DMS153 (cell line): Measurements from ENCODE around the gene NPDC1.
"Not testable (repeated sequence)": the region's sequence is repeated elsewhere in the genome, so short reads cannot be mapped to it uniquely, and the experiment has no call there.

Source experiments
- DNase-seq: peaks from one replicate; lab custom pipeline; 2025; lab: John Stamatoyannopoulos, UW

NPDC1 gene

DNA sequence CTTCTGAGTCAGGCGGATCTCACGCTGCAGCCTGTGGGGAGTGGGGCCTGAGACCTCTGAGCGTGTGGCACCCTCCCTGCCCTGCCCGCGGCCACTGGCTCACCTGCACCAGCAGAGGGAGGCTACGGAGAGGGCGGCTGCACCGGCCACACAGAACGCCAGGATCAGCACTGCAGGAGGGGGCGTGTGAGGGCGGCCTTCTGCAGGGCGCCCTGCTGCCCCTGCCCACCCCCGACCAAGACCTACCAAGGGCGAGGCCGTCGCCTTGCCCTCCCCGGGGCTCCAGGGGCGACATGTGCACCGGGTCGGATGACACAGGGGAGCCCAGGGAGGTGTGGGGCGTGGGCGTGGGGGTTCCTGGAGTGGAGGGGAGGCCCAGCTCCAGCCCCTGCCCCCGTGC is 5.4 kb downstream of the NPDC1 start:
- DNase-seq: no peak

DNA sequence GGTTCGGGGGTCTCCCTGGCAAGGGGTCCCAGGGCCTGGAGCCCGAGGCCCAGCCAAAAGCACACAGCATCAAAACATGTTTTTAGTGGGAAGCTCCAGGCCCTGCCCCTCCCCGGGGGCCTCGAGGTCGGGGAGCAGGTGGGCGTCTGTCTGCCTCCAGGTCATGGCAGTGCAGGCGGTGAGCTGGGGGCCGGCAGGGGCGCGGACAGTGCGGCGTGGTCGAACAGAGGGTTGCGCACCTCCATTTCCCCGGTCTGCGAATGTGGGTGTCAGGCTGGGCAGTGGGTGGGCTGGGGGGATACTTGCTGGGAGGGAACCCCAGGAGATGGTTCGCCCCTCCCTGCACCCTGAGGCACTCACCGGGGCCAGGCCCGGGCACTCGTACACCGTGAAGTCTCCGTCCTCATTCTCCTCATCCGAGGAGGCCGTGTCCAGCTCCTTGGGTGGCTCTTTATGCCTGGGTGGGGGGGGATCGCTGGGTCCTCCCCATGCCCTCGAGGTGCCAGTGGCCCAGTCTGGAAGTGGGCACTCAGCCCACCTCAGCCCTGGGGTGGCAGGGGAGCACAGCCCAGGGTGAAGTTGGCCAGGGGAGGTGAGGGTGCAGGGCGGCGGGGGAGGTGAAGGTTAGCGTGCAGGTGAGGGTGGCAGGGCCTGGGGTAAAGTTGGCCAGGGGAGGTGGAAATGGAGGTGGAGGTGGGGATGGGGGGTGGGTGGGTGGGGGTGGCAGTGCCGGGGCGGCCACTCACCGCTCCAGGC is 6.2 kb downstream of the NPDC1 start:
- no peak for DNase-seq

DNA sequence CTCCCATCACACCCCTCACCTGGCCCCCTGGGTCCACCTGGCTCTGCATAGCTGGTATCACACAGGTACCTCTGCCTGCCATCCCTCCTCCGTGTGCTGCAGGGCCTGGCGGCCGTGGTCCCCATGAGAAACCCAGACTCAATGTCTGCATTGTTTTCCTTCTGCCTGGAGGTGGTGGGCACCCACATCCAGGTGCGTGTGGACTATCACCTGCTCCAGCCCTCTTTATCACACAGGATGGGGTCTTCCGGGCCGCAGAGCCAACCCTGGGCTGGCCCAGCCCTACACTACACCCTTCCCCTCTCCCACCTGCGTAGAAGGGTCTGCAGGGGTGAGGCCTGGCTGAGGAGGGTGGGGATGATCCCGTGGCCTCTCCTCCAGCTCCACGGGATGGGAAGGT is 7.1 kb downstream of the NPDC1 start:
- DNase-seq: no peak

GRCh38 chr9:137037483-137037882 is 8.5 kb downstream of the NPDC1 start:
- no peak for DNase-seq

- DNase-seq: no peak
These were observed 8.9 kb downstream of the NPDC1 start for GRCh38 chr9:137037035-137037434.

- no peak for DNase-seq
These were observed 10.0 kb downstream of the NPDC1 start for GRCh38 chr9:137035937-137036336.

DNA sequence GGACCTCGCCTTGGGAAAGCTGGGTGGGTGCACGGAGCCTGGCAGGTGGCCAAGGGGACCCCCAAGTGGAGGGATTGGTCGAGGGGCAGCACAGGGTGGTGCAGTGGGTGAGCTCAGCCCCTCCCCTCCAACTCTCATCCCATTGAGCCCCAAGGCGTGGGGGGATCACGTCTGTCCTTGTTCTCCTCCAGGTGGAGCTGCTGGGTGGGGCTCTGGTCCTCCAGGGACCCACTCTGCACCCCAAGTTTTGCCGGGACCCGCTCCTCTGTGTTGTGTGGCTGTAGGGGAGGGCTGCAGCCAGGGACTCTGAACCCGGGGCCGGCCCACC is 10.5 kb downstream of the NPDC1 start:
- no peak for DNase-seq

- peak; percentile 44 for DNase-seq
These were observed 11.1 kb downstream of the NPDC1 start for GRCh38 chr9:137034709-137035506.

GRCh38 chr9:137034039-137034708 is 11.8 kb downstream of the NPDC1 start:
- DNase-seq: no peak

- not testable (repeated sequence) for DNase-seq
These were observed 12.5 kb downstream of the NPDC1 start for GRCh38 chr9:137033481-137033880.

DNA sequence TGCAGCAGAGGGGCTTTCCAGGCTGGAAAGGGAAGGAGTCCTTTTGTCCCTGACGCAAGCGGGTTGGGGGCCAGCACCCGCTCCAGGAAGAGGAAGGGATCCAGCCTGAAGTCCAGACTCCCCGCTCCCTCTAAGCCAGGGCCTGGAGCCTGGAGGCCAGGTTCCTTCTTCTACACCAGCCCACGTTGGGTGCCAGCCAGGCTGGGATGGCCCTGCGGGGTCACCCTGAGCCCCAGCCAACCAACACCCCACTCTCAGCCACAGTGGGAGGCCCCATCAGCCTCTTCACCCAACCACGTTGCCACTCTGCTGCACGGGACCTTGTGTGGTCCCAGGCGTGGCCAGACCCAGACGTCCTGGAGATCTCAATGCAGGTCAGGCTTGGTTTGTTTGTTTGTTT is 13.1 kb downstream of the NPDC1 start:
- no peak for DNase-seq

- DNase-seq: no peak
These were observed 13.9 kb downstream of the NPDC1 start, which contains the start of gene FUT7 for GRCh38 chr9:137031904-137032640. FUT7 (minus strand) TSS chr9:137032088; CDS start chr9:137031991, 97 bp downstream.

DNA sequence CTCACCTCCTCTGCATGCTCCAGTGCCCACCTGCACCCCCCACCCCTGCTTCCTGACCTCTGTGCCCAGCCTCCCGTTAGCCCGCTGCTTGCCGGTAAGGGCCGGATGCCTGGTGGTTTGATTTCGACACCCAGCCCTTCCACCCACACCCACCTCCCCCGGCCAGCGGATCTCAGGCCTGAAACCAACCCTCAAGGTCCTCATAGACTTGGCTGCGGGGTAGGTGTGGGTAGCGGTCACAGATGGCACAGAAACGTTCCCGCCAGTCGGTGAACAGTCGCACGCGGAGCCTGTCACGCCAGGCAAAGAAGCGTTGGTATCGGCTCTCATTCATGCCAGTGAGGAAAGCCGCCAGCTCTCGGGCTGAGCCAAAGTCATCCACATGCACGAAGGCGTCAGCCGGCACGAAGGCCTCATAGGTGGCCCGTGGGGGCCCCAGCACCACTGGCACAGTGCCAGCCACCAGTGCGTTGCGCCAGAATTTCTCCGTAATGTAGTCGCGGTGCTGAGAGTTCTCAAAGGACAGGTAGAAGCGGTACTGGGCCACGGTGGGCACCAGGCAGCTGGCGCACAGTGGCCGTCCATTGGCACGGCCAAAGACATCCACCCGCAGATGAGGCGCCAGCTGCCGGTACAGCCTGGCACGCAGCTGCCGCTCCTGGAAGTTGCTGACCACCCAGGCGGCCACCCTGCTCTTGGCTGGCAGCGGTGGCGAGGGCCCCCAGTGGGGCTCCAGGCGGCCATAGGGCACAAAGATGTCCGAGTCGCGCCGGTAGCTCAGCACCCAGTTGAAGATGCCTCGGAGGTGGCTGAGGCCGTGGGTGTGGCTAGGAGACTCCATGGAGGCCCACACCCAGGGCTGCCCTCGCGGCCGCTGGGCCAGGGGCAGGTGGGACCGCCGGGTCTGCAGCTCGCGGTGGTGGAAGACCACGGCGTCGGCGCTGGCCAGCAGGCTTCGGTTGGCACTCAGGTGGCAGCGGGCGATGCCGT is 15.1 kb downstream of the NPDC1 start:
- DNase-seq: no peak

- DNase-seq: no peak
These were observed 16.0 kb downstream of the NPDC1 start for GRCh38 chr9:137030006-137030405.

DNA sequence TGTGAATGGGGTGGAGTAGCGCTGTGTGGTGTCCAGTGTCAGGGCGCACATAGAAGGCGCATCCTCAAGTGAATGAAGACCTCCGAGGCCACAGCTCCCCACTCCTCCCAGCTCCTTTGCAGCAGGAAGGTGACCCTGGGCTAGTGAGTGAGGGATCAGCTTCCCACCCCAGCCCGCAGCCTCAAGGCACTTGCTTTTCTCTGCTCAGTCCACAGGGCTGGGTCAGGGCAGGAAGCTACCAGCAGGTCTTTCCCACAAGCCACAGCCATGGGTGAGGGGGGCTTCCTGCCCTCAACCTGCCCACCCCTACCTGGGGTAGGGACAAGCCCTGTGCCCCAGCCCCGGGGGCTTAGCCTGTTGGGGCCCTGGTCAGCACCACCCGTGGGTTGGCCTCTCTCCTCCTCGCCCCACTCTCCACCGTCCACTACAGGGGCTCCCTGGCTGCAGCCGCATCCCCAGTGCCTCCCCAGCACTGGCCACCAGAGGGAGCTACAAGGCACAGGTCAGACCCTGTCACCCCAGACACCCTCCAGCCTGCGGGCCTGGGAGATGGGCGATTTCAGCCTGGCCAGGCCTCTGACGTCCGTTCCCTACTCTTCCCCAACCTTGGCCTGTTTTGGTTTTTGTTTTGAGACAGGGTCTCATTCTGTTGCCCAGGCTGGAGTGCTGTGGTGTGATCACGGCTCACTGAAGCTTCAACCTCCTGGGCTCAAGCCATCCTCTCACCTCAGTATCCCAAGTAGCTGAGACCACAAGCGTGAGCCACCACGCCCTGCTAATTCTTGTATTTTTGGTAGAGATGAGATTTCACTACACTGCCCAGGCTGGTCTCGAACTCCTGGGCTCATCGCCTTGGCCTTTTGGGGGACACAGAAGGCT is 16.7 kb downstream of the NPDC1 start:
- DNase-seq: no peak

DNA sequence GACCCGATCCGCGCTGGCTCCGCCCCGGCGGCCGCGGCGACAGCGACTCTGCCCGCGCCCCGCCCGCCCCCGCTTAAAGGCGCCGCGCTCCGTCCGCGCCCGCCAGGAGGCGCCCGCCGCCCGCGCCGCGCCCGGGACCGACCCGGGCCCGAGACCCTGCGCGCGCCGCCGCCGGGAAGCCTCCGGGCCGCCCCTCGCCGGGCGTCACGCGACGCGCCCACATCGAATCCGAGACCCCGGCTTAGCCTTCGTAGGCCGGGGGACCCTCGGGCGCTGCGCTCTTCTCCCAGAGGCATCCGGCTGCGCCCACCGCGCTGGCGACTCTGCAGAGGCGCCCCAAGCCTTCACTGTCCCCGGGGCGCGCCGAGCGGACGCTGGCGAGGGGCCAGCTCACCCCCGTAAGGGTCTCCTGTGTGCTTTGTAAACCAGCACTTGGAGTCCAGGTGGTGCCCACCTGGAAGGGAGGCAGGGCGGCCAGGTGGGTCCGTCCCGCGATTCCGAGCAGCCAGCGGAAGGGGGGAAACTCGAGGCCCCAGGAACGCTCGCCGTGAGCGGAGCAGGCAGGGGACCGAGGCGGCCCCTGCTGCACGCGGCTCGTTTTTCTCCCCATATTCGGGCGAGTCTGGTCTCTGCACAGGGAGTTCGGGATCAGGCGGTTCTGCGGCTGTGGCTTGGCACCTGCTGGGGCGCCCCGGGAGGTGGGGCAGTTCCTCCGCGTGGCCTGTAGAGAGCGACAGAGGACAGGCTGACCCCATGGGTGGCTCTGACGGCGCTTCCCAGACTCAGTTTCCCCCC is 17.5 kb downstream of the NPDC1 start:
- DNase-seq: no peak

DNA sequence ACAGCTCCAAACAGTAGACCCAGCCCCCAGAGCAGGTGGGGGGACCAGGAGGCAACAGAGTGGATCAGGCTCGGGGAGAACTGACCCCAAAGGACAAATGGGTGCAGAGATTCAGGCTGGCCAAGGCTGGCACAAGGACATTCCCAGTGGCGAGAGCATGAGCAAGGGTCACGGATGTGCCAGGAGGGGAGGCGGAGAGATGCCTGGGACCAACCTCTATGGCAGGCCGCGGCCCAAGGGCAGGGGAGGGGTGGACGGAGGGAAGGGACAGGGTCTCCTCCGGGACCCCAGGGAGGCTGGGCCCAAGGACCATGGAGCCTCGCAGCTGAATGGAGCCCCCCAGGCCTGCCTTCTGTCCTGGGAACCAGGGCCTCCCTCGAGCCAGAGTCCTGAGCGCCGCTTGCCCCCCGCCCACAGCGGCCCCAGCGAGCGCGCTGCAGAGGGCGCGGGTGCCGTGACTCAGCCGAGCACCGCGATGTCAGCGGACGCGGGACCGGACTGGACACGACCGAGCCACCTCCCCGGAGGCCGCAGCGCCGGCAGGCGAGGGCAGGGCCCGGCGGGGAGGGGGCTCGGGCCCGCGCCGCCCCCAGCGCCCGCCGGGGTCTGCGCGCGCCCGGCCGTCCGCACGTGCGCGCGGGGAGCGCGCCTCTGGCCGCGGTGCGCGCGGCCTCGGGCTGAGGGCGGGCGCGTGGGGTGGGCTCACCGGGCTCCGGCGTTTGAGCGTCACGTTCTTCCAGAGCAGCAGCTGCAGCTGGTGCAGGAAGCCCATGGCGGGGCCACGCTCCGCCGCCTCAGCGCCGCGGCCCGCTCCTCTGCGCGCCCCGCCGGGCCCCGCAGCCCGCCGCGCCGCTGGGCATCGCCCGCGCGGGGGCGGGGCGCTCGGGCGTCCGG is 18.4 kb downstream of the NPDC1 start, which contains the start of gene ABCA2:
ABCA2 (minus strand) TSS at position 869 of the 894 bp plus-strand sequence; CDS start at position 772, 97 bp downstream.
- DNase-seq: no peak

DNA sequence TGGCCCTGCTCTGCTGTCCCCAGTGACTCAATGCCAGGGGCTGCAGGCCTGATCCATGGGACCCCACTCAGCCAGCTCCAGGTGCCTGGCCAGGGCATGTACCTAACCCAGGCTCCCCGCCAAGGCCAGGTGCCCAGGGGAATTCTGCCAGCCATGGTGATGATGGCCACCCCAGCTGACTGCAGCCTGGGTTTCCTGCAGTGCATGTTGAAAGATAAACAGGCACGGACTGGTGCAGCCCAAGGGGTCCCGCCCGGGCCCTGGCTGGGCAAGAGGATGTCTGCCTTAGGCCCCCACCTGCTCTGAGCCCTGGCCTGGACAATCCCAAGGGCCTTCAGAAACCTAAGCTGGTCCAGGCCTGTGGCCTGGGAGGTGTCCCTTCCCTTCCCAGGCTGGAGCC is 19.1 kb downstream of the NPDC1 start:
- peak; percentile 18 for DNase-seq
